Measurements from ENCODE around the gene TMEM39B. TPM values are rescaled to one million over a fixed set of nuclear protein-coding genes. Genes with fewer than 3 reads are reported as not detected.

The TMEM39B gene
- total RNA-seq (4.4 and 7.9 TPM in 2 replicates), polyA plus RNA-seq (11.1 and 15.0 TPM in 2 replicates), polyA minus RNA-seq (ENCODE audit: low replicate concordance) (37.6 and 58.4 TPM in 2 replicates)
- 18.9 and 20.8 TPM in 2 replicates for polyA plus RNA-seq (2012)

GRCh38 chr1:32072622-32073298 lies at the start of gene TMEM39B:
TMEM39B (plus strand) TSS chr1:32072939; CDS start chr1:32073048, 109 bp downstream.
- Histone ChIP-seq H3K9me3 (ENCODE audit: control insufficient read depth, insufficient read depth, low read depth, low read length) (no peaks in the 10 kb centered on the region), H3K27ac (ENCODE audit: insufficient read depth, low read length) (peak within 1 kb of the TSS; percentile 86), H3K4me2 (ENCODE audit: extremely low read depth, insufficient read depth, low read length) (peak within 1 kb of the TSS; percentile 87), H3K9ac (ENCODE audit: insufficient read depth, low read length) (peak within 1 kb of the TSS; percentile 86), H4K20me1 (ENCODE audit: control insufficient read depth, extremely low read depth, insufficient read depth, low read length) (no peaks in the 10 kb centered on the region), H3K4me3 (replicated peaks in 1 of 4; ENCODE audit: control extremely low read depth in 1 of 4, insufficient read depth in 1 of 4, low read depth in 3 of 4, low read length in 4 of 4) (peak within 1 kb of the TSS; percentile 79 to 86 (median 82)), H3K27me3 (ENCODE audit: control insufficient read depth, insufficient read depth, low read length) (no peaks in the 10 kb centered on the region), H3K36me3 (ENCODE audit: control insufficient read depth, insufficient read depth, low read length) (peaks cover 13% of the 10 kb centered on the region), H2AFZ (ENCODE audit: low read length) (peak within 1 kb of the TSS; percentile 91), H3K4me1 (ENCODE audit: control insufficient read depth, extremely low read depth, insufficient read depth, low read length) (peaks cover 7% of the 10 kb centered on the region), H3K79me2 (ENCODE audit: control insufficient read depth, insufficient read depth, low read length) (peaks cover 16% of the 10 kb centered on the region)
- TF ChIP-seq EZH2 (IDR thresholded peaks at IDR 0.05; ENCODE audit: low read length, missing control alignments), result no peak
- TF ChIP-seq, protein P1, sequence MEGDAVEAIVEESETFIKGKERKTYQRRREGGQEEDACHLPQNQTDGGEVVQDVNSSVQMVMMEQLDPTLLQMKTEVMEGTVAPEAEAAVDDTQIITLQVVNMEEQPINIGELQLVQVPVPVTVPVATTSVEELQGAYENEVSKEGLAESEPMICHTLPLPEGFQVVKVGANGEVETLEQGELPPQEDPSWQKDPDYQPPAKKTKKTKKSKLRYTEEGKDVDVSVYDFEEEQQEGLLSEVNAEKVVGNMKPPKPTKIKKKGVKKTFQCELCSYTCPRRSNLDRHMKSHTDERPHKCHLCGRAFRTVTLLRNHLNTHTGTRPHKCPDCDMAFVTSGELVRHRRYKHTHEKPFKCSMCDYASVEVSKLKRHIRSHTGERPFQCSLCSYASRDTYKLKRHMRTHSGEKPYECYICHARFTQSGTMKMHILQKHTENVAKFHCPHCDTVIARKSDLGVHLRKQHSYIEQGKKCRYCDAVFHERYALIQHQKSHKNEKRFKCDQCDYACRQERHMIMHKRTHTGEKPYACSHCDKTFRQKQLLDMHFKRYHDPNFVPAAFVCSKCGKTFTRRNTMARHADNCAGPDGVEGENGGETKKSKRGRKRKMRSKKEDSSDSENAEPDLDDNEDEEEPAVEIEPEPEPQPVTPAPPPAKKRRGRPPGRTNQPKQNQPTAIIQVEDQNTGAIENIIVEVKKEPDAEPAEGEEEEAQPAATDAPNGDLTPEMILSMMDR (conservative IDR thresholded peaks at IDR 0.05 in 1 of 2, IDR thresholded peaks at IDR 0.05 in 1 of 2; ENCODE audit: low read depth in 1 of 2, low read length in 2 of 2), result no peak
- peak; percentile 96 for DNase-seq (ENCODE audit: low read depth in 2 of 2)

DNA sequence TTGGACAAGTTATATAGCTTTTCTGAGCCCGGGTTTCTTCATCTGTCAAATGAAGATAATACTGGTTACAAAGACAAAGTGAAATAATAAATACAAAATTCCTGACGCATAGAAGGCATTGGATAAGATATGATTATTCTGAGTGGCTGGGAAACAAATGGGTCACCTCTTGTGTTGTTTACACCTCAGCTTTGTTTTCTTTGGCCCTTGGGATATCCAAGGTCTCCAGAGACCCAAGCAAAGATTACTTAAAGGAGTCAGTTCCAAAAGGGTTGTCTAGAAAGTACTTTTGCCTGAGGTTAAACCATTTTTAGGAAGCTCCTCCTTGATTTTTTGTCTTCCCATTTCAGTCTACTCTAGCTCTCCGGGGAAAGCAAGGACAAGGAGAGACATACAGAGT lies 49.4 kb upstream of the TMEM39B start:
- H4K20me1 ChIP-seq (ENCODE audit: control insufficient read depth, extremely low read depth, insufficient read depth, low read length), result no peaks in the 10 kb centered on the region

DNA sequence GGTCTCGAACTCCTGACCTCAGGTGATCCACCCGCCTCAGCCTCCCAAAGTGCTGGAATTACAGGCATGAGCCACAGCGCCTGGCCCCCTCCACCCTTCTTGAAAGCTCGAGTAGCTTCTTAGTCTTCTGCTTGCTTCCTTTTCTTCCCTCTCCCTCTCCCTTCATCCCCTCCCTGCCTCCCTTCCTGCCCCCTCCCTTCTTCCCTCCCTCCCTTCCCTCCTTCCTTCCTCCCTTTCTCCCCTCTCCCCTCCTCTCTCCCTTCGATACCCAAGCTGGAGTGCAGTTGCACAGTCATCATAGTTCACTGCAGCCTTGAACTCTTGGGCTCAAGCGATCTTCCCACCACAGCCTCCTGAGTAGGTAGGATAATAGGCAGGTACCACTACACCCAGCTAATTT lies 47.2 kb upstream of the TMEM39B start:
- peaks cover 1% of the 10 kb centered on the region for H3K4me1 ChIP-seq (ENCODE audit: control insufficient read depth, extremely low read depth, insufficient read depth, low read length)
- peaks cover under 1% of the 10 kb centered on the region for H4K20me1 ChIP-seq (ENCODE audit: control insufficient read depth, extremely low read depth, insufficient read depth, low read length)
- H3K79me2 ChIP-seq (ENCODE audit: control insufficient read depth, insufficient read depth, low read length), result peaks cover 98% of the 10 kb centered on the region
- H3K27me3 ChIP-seq (ENCODE audit: control insufficient read depth, insufficient read depth, low read length), result no peaks in the 10 kb centered on the region
- H3K4me3 ChIP-seq (replicated peaks in 1 of 4; ENCODE audit: control extremely low read depth in 1 of 4, insufficient read depth in 1 of 4, low read depth in 3 of 4, low read length in 4 of 4), result no peak overlapping the region
- no peak for DNase-seq (ENCODE audit: low read depth in 2 of 2)
- H3K27ac ChIP-seq (ENCODE audit: insufficient read depth, low read length), result no peak overlapping the region
- H3K9me3 ChIP-seq (ENCODE audit: control insufficient read depth, insufficient read depth, low read depth, low read length), result no peaks in the 10 kb centered on the region
- H3K4me2 ChIP-seq (ENCODE audit: extremely low read depth, insufficient read depth, low read length), result no peak overlapping the region
- no peak overlapping the region for H2AFZ ChIP-seq (ENCODE audit: low read length)
- no peak overlapping the region for H3K9ac ChIP-seq (ENCODE audit: insufficient read depth, low read length)
- H3K36me3 ChIP-seq (ENCODE audit: control insufficient read depth, insufficient read depth, low read length), result no peaks in the 10 kb centered on the region
- TF ChIP-seq EZH2 (IDR thresholded peaks at IDR 0.05; ENCODE audit: low read length, missing control alignments), result no peak
- TF ChIP-seq, protein P1 (conservative IDR thresholded peaks at IDR 0.05 in 1 of 2, IDR thresholded peaks at IDR 0.05 in 1 of 2; ENCODE audit: low read depth in 1 of 2, low read length in 2 of 2), result no peak

More for the DNA sequence above, 49.4 kb upstream of the TMEM39B start:
- Histone ChIP-seq H3K79me2 (ENCODE audit: control insufficient read depth, insufficient read depth, low read length) (peaks cover 98% of the 10 kb centered on the region), H3K4me2 (ENCODE audit: extremely low read depth, insufficient read depth, low read length) (no peak overlapping the region), H3K27ac (ENCODE audit: insufficient read depth, low read length) (no peak overlapping the region), H3K9ac (ENCODE audit: insufficient read depth, low read length) (no peak overlapping the region), H3K4me3 (replicated peaks in 1 of 4; ENCODE audit: control extremely low read depth in 1 of 4, insufficient read depth in 1 of 4, low read depth in 3 of 4, low read length in 4 of 4) (no peak overlapping the region), H2AFZ (ENCODE audit: low read length) (no peak overlapping the region), H3K9me3 (ENCODE audit: control insufficient read depth, insufficient read depth, low read depth, low read length) (no peaks in the 10 kb centered on the region), H3K27me3 (ENCODE audit: control insufficient read depth, insufficient read depth, low read length) (no peaks in the 10 kb centered on the region), H3K4me1 (ENCODE audit: control insufficient read depth, extremely low read depth, insufficient read depth, low read length) (peaks cover 2% of the 10 kb centered on the region), H3K36me3 (ENCODE audit: control insufficient read depth, insufficient read depth, low read length) (no peaks in the 10 kb centered on the region)
- DNase-seq (ENCODE audit: low read depth in 2 of 2), result no peak
- TF ChIP-seq, protein P1 (conservative IDR thresholded peaks at IDR 0.05 in 1 of 2, IDR thresholded peaks at IDR 0.05 in 1 of 2; ENCODE audit: low read depth in 1 of 2, low read length in 2 of 2), result no peak
- no peak for TF ChIP-seq EZH2 (IDR thresholded peaks at IDR 0.05; ENCODE audit: low read length, missing control alignments)
